GM13976 (cell line): Measurements from ENCODE around the gene PRKCA.

Experiments used
- DNase-seq: peaks from one replicate; pipeline ENCODE4 v3.0.0; 2012; ENCODE audit warnings: low spot score
- CTCF ChIP-seq: IDR thresholded peaks from 2 replicates; pipeline ENCODE4 v1.5.1; 2012; ENCODE audit warnings: borderline replicate concordance, mild to moderate bottlenecking; ENCODE audit not compliant: insufficient read depth; ENCODE audit errors: extremely low read depth, missing control alignments, control extremely low read depth
- in situ Hi-C: fragments of 300-500 bp; cut with MboI; formaldehyde crosslinking; loops from one replicate; pipeline ENCODE4 v1.12.0; 2022; ENCODE audit warnings: low sequenced_read_pairs, mixed read lengths, inconsistent platforms; ENCODE audit not compliant: unreplicated experiment

PRKCA gene

GRCh38 chr17:66519154-66519553, 216.7 kb downstream of the PRKCA start:
- DNase-seq, result no peak
- in situ Hi-C loops, result no loop called here
- TF ChIP-seq CTCF, result no peak

- in situ Hi-C loops, result no loop called here
- DNase-seq, result no peak
- TF ChIP-seq CTCF, result no peak
These were observed 218.6 kb downstream of the PRKCA start for GRCh38 chr17:66520999-66521398.

- in situ Hi-C loops, result no loop called here
- DNase-seq, result no peak
- TF ChIP-seq CTCF, result no peak
These were observed 220.3 kb downstream of the PRKCA start for GRCh38 chr17:66522591-66523272.

GRCh38 chr17:66523378-66524200, 221.2 kb downstream of the PRKCA start:
- TF ChIP-seq CTCF, result no peak
- no peak for DNase-seq
- in situ Hi-C loops, result no loop called here

- in situ Hi-C loops, result no loop called here
These were observed 222.5 kb downstream of the PRKCA start for GRCh38 chr17:66524877-66525276.

GRCh38 chr17:66525338-66525737, 222.9 kb downstream of the PRKCA start:
- in situ Hi-C loops, result no loop called here
- no peak for DNase-seq

More at GRCh38 chr17:66524877-66525276, 222.5 kb downstream of the PRKCA start:
- DNase-seq, result no peak
- TF ChIP-seq CTCF, result no peak

More at GRCh38 chr17:66525338-66525737, 222.9 kb downstream of the PRKCA start:
- no peak for TF ChIP-seq CTCF
